Tibial nerve (tissue), 4 donors: ENCODE measurements around the gene MRPL54.
A peak's percentile ranks its signal among the peaks of the same experiment; 100 is the strongest.

Experiments
- EP300 ChIP-seq, 2 donors: sonication (generic); formaldehyde crosslinking; IDR thresholded peaks; one replicate each; pipeline ENCODE4 v1.6.1; 2017; ENCODE audit warnings: antibody characterized with exemption in 2 of 2, mild to moderate bottlenecking in 1 of 2
- TF ChIP-seq, protein P1 (sequence below), 5 experiments: fragments of 200-600 bp in 3 of 5; fragments of 450-650 bp in 2 of 5; sonication (generic) in 3 of 5; IDR thresholded peaks; one replicate each; pipeline ENCODE4 v1.5.1; 2016 to 2019; ENCODE audit warnings: antibody characterized with exemption in 5 of 5, mild to moderate bottlenecking in 3 of 5, moderate library complexity in 2 of 5

- TF ChIP-seq, protein P1, sequence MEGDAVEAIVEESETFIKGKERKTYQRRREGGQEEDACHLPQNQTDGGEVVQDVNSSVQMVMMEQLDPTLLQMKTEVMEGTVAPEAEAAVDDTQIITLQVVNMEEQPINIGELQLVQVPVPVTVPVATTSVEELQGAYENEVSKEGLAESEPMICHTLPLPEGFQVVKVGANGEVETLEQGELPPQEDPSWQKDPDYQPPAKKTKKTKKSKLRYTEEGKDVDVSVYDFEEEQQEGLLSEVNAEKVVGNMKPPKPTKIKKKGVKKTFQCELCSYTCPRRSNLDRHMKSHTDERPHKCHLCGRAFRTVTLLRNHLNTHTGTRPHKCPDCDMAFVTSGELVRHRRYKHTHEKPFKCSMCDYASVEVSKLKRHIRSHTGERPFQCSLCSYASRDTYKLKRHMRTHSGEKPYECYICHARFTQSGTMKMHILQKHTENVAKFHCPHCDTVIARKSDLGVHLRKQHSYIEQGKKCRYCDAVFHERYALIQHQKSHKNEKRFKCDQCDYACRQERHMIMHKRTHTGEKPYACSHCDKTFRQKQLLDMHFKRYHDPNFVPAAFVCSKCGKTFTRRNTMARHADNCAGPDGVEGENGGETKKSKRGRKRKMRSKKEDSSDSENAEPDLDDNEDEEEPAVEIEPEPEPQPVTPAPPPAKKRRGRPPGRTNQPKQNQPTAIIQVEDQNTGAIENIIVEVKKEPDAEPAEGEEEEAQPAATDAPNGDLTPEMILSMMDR (IDR thresholded peaks at IDR 0.05): peak in 2 of 5 experiments; percentile 16 to 57
- TF ChIP-seq EP300 (IDR thresholded peaks at IDR 0.05): peak; percentile 78 to 97
These were observed at the start of gene MRPL54 for GRCh38 chr19:3762501-3763459.
